SK-N-SH (cell line): Measurements from ENCODE around the gene PPP1R9A. TPM values are rescaled to one million over a fixed set of nuclear protein-coding genes. Genes with fewer than 3 reads are reported as not detected.

Experiments
- CTCF ChIA-PET: fragments of 300-600, 350-600 bp; formaldehyde crosslinking; extraction: SDS; loops from one replicate; lab custom pipeline; 2021; lab: Yijun Ruan, JAX
- POLR2A ChIA-PET: fragments of 350-600 bp; sonication (Branson Sonifier 250); formaldehyde crosslinking; extraction: SDS; loops from one replicate; lab custom pipeline; 2020; ENCODE audit warnings: antibody characterized with exemption, inconsistent platforms; lab: Yijun Ruan, JAX
- DNase-seq: peaks from one replicate; pipeline ENCODE4 v3.0.0; 2012
- H2AFZ ChIP-seq: fragments of 200-600 bp; sonication (generic); 2 replicates; pipeline ENCODE4 v1.8.1; 2016; ENCODE audit warnings: antibody characterized with exemption, mild to moderate bottlenecking, low read depth
- H3F3A ChIP-seq: fragments of 200-600 bp; sonication (generic); replicated peaks from 2 replicates; pipeline ENCODE3; 2016; ENCODE audit warnings: antibody characterized with exemption, mild to moderate bottlenecking; ENCODE audit not compliant: insufficient read depth
- H3K27ac ChIP-seq, 2 experiments: fragments of 200-500 bp in 1 of 2; fragments of 200-600 bp in 1 of 2; sonication (Bioruptor generic) in 1 of 2; sonication (generic), shearing (Covaris generic) in 1 of 2; 2 replicates each; pipeline versions ENCODE4 v1.5.1 to v1.6.1; 2014 to 2016; ENCODE audit warnings: low read depth in 2 of 2, inconsistent platforms in 1 of 2, low read length in 1 of 2, mild to moderate bottlenecking in 1 of 2, mixed read lengths in 1 of 2
- H3K27me3 ChIP-seq: fragments of 200-600 bp; sonication (generic), shearing (Covaris generic); 2 replicates; pipeline ENCODE4 v1.6.1; 2016; ENCODE audit warnings: mixed run types; ENCODE audit not compliant: insufficient read depth
- H3K36me3 ChIP-seq, 2 experiments: fragments of 200-500 bp in 1 of 2; fragments of 200-600 bp in 1 of 2; sonication (Bioruptor generic) in 1 of 2; sonication (generic) in 1 of 2; replicated peaks in 1 of 2; 2 replicates each; pipeline versions ENCODE3 to v1.5.1; 2014 to 2016; ENCODE audit warnings: low read length in 1 of 2, mild to moderate bottlenecking in 1 of 2; ENCODE audit not compliant: insufficient read depth in 2 of 2, control insufficient read depth in 1 of 2
- H3K4me1 ChIP-seq, 2 experiments: fragments of 200-500 bp in 1 of 2; fragments of 200-600 bp in 1 of 2; sonication (Bioruptor generic) in 1 of 2; sonication (generic), shearing (Covaris generic) in 1 of 2; 2 replicates each; pipeline versions ENCODE4 v1.5.1 to v1.6.1; 2014 to 2016; ENCODE audit warnings: low read depth in 1 of 2, low read length in 1 of 2, mixed run types in 1 of 2; ENCODE audit not compliant: insufficient read depth in 2 of 2, control insufficient read depth in 1 of 2
- H3K4me2 ChIP-seq: fragments of 200-600 bp; sonication (generic), shearing (Covaris generic); 2 replicates; pipeline ENCODE4 v1.6.1; 2017; ENCODE audit warnings: mixed run types
- H3K4me3 ChIP-seq, 2 experiments: fragments of 200-500 bp in 1 of 2; fragments of 200-600 bp in 1 of 2; sonication (Bioruptor generic) in 1 of 2; sonication (generic), shearing (Covaris generic) in 1 of 2; 2 replicates each; pipeline versions ENCODE4 v1.5.1 to v1.8.1; 2014 to 2016; ENCODE audit warnings: low read depth in 2 of 2, inconsistent platforms in 1 of 2, low read length in 1 of 2, mild to moderate bottlenecking in 1 of 2, mixed read lengths in 1 of 2, moderate library complexity in 1 of 2
- H3K79me2 ChIP-seq: fragments of 200-600 bp; sonication (generic); 2 replicates; pipeline ENCODE4 v1.8.1; 2017; ENCODE audit warnings: mild to moderate bottlenecking; ENCODE audit not compliant: insufficient read depth
- H3K9ac ChIP-seq: fragments of 200-600 bp; sonication (generic); 2 replicates; pipeline ENCODE4 v1.6.1; 2017; ENCODE audit warnings: mixed run types
- H3K9me2 ChIP-seq: fragments of 200-600 bp; sonication (generic); 2 replicates; pipeline ENCODE4 v1.6.1; 2017; ENCODE audit warnings: mixed run types
- H3K9me3 ChIP-seq: fragments of 200-600 bp; sonication (generic); 2 replicates; pipeline ENCODE4 v1.6.1; 2017; ENCODE audit warnings: mixed run types, mild to moderate bottlenecking, moderate library complexity
- H4K20me1 ChIP-seq: fragments of 200-600 bp; sonication (generic); 2 replicates; pipeline ENCODE4 v1.6.1; 2017; ENCODE audit warnings: mild to moderate bottlenecking, mixed run types; ENCODE audit not compliant: insufficient read depth
- CHD2 ChIP-seq: fragments of 150-350 bp; IDR thresholded peaks from 2 replicates; pipeline ENCODE4 v1.6.1; 2018; ENCODE audit warnings: low read length; ENCODE audit not compliant: partially characterized antibody
- CTCF ChIP-seq: fragments of 200-600 bp; sonication (generic); IDR thresholded peaks from 2 replicates; pipeline ENCODE4 v1.6.1; 2017; ENCODE audit warnings: antibody characterized with exemption, mild to moderate bottlenecking, moderate library complexity
- EZH2phosphoT487 ChIP-seq: fragments of 200-600 bp; sonication (generic); IDR thresholded peaks from 2 replicates; pipeline ENCODE4 v1.6.1; 2017; ENCODE audit warnings: low read depth, mixed run types, mild to moderate bottlenecking, antibody characterized with exemption, moderate library complexity, borderline replicate concordance
- FOSL2 ChIP-seq: IDR thresholded peaks from 2 replicates; pipeline ENCODE4 v1.4.0; 2012; ENCODE audit warnings: low read depth, mild to moderate bottlenecking, moderate library complexity, borderline replicate concordance
- GATA2 ChIP-seq: sonication (generic); formaldehyde crosslinking; IDR thresholded peaks from 2 replicates; pipeline ENCODE4 v1.5.0; 2020; ENCODE audit warnings: mild to moderate bottlenecking, missing genetic modification reagents
- NRF1 ChIP-seq: IDR thresholded peaks from 2 replicates; pipeline ENCODE4 v1.6.1; 2012; ENCODE audit warnings: low read depth, mild to moderate bottlenecking, low read length
- RCOR1 ChIP-seq: fragments of 150-350 bp; IDR thresholded peaks from 2 replicates; pipeline ENCODE4 v1.6.1; 2017; ENCODE audit warnings: antibody characterized with exemption, low read length
- RFX5 ChIP-seq: IDR thresholded peaks from 2 replicates; pipeline ENCODE4 v1.6.1; 2012; ENCODE audit warnings: mild to moderate bottlenecking, improper control_type of control experiment, low read length
- SMC3 ChIP-seq: IDR thresholded peaks from 2 replicates; pipeline ENCODE4 v1.6.1; 2012; ENCODE audit warnings: low read depth, low read length, improper control_type of control experiment
- TAF1 ChIP-seq: IDR thresholded peaks from 2 replicates; pipeline ENCODE4 v1.6.1; 2012; ENCODE audit warnings: low read depth, mild to moderate bottlenecking, low read length, moderate library complexity, borderline replicate concordance
- TCF12 ChIP-seq: IDR thresholded peaks from 2 replicates; pipeline ENCODE4 v1.4.0; 2012
- TEAD4 ChIP-seq: IDR thresholded peaks from 2 replicates; pipeline ENCODE4 v1.4.0; 2012; ENCODE audit warnings: mild to moderate bottlenecking, borderline replicate concordance; ENCODE audit not compliant: insufficient read depth
- USF2 ChIP-seq: fragments of 150-350 bp; IDR thresholded peaks from 2 replicates; pipeline ENCODE4 v1.6.1; 2017; ENCODE audit warnings: antibody characterized with exemption, low read length, low read depth, borderline replicate concordance
- ZBTB33 ChIP-seq: IDR thresholded peaks from 2 replicates; pipeline ENCODE4 v1.4.0; 2012; ENCODE audit warnings: low read depth, borderline replicate concordance
- WGBS: methylation state at CpG from one replicate; pipeline ENCODE4 v1.1.6; 2017; ENCODE audit warnings: low lambda C conversion rate; 5-methylcytosine and 5-hydroxymethylcytosine counted together
- polyA plus RNA-seq, 3 experiments: library from polyadenylated mRNA; depleted of rRNA; stranded (reverse); fragments of >200 nt; gene quantifications; 2 replicates each; pipeline ENCODE4 v1.2.3, GENCODE V29; 2012

The PPP1R9A gene
- polyA plus RNA-seq, 1 of the 3 experiments (the other 2 are of a cell fraction): 0.30 TPM

- no peak for TF ChIP-seq ZBTB33
- TF ChIP-seq TEAD4: no peak
- no peak for TF ChIP-seq CHD2
- no peak for TF ChIP-seq EZH2phosphoT487
- no peak for TF ChIP-seq GATA2
- no peak for TF ChIP-seq RCOR1
Observed at GRCh38 chr7:95244616-95245015, 337.2 kb downstream of the PPP1R9A start (continued).

GRCh38 chr7:95245828-95246500 is 338.6 kb downstream of the PPP1R9A start:
- H3K9me2 ChIP-seq: no peaks in the 10 kb centered on the region
- DNase-seq: no peak
- 42% methylated on average over 5 of the region's 5 CpGs for WGBS
- ChIA-PET POLR2A (no interaction called here), CTCF (interaction anchor here (1.2 to 2.5 kb wide), 7 partner anchors 8 to 970 kb away, joined by 3 to 24 read pairs (median 6); no protein-coding TSS in a partner anchor)
- no peak overlapping the region for H3K9ac ChIP-seq
- no peak for TF ChIP-seq TAF1
- no peak for TF ChIP-seq TCF12
- TF ChIP-seq CTCF: no peak
- TF ChIP-seq USF2: no peak
- no peak for TF ChIP-seq RFX5
- no peak for TF ChIP-seq SMC3
- TF ChIP-seq EZH2phosphoT487: no peak
- TF ChIP-seq NRF1: no peak
- no peak for TF ChIP-seq FOSL2
- no peaks in the 10 kb centered on the region for H3K36me3 ChIP-seq
- H3K4me2 ChIP-seq: no peak overlapping the region
- no peaks in the 10 kb centered on the region for H4K20me1 ChIP-seq
- H3K27me3 ChIP-seq: no peaks in the 10 kb centered on the region
- H3K4me3 ChIP-seq: no peak overlapping the region
- no peaks in the 10 kb centered on the region for H3K79me2 ChIP-seq
- H3F3A ChIP-seq: no peaks in the 10 kb centered on the region
- H3K9me3 ChIP-seq: no peaks in the 10 kb centered on the region
- H2AFZ ChIP-seq: no peak overlapping the region
- no peak overlapping the region for H3K27ac ChIP-seq
- H3K4me1 ChIP-seq: peaks cover 0 to 4% of the 10 kb centered on the region in 2 experiments; a peak in 2 of 4 replicates
